Measurements from ENCODE around the gene WIZ. TPM values are rescaled to one million over a fixed set of nuclear protein-coding genes. Genes with fewer than 3 reads are reported as not detected.

The WIZ gene
- total and polyA plus RNA-seq, 10 donors, result 6.6 to 33.7 (median 24.8) TPM

GRCh38 chr19:15374105-15374651, 75.6 kb downstream of the WIZ start:
- Histone ChIP-seq H3K27ac (peak overlapping the region in 6 of 8 donors; percentile 32 to 76 (median 68)), H3K4me1 (peaks cover 36 to 71% (median 53%) of the 10 kb centered on the region in 6 donors), H3K9me3 (no peaks in the 10 kb centered on the region), H3K36me3 (peaks cover 3 to 67% (median 49%) of the 10 kb centered on the region in 6 donors), H3K4me3 (peak overlapping the region in 1 of 8 donors; percentile 26), H3K27me3 (replicated peaks in 1 of 7) (no peaks in the 10 kb centered on the region)
- peak in 1 of 3 donors; percentile 1 for TF ChIP-seq POLR2AphosphoS5 (IDR thresholded peaks at IDR 0.05)
- TF ChIP-seq CTCF (IDR thresholded peaks at IDR 0.05 in 8 of 11, conservative IDR thresholded peaks at IDR 0.05 in 3 of 11), result no peak
- DNase-seq, result peak; percentile 70
- intact Hi-C loops (cut with DNase I; ENCODE audit: low total_unique reads), result loop anchor here (10.0 kb wide), 1 partner anchor 109 kb away; no protein-coding TSS in a partner anchor
- 49 to 88% (median 79%) methylated on average over 15 to 21 of the region's 21 CpGs for WGBS, 5 donors

- peak overlapping the region in 4 of 8 donors; percentile 32 to 72 (median 68) for H3K27ac ChIP-seq
- 90 to 95% (median 91%) methylated on average over 19 to 22 of the region's 22 CpGs for WGBS, 5 donors
Measured at GRCh38 chr19:15373644-15374043, 76.1 kb downstream of the WIZ start.

GRCh38 chr19:15372891-15373301, 76.9 kb downstream of the WIZ start:
- peaks cover 33 to 71% (median 50%) of the 10 kb centered on the region in 6 donors for H3K4me1 ChIP-seq
- TF ChIP-seq CTCF (IDR thresholded peaks at IDR 0.05 in 8 of 11, conservative IDR thresholded peaks at IDR 0.05 in 3 of 11) (no peak), POLR2A (IDR thresholded peaks at IDR 0.05) (no peak), POLR2AphosphoS5 (IDR thresholded peaks at IDR 0.05) (peak in 2 of 3 donors; percentile 40 to 46)
- 92 to 97% (median 94%) methylated on average over 23 to 30 of the region's 30 CpGs for WGBS, 5 donors
- no peak overlapping the region for H3K4me3 ChIP-seq
- peak; percentile 72 for DNase-seq
- H3K9me3 ChIP-seq, result no peaks in the 10 kb centered on the region
- H3K36me3 ChIP-seq, result peaks cover 10 to 80% (median 62%) of the 10 kb centered on the region in 6 donors
- intact Hi-C loops (cut with DNase I; ENCODE audit: low total_unique reads), result loop anchor here (10.0 kb wide), 1 partner anchor 108 kb away; no protein-coding TSS in a partner anchor
- H3K27me3 ChIP-seq (replicated peaks in 1 of 7), result no peaks in the 10 kb centered on the region
- H3K27ac ChIP-seq, result peak overlapping the region in 2 of 8 donors; percentile 66 to 71

More at GRCh38 chr19:15373644-15374043, 76.1 kb downstream of the WIZ start:
- no peak overlapping the region for H3K4me3 ChIP-seq
- no peaks in the 10 kb centered on the region for H3K9me3 ChIP-seq
- DNase-seq, result peak; percentile 59
- H3K36me3 ChIP-seq, result peaks cover 3 to 73% (median 54%) of the 10 kb centered on the region in 6 donors
- H3K4me1 ChIP-seq, result peaks cover 36 to 71% (median 53%) of the 10 kb centered on the region in 6 donors
- TF ChIP-seq POLR2AphosphoS5 (IDR thresholded peaks at IDR 0.05) (peak in 1 of 3 donors; percentile 41), CTCF (IDR thresholded peaks at IDR 0.05 in 8 of 11, conservative IDR thresholded peaks at IDR 0.05 in 3 of 11) (no peak), POLR2A (IDR thresholded peaks at IDR 0.05) (no peak)
- intact Hi-C loops (cut with DNase I; ENCODE audit: low total_unique reads), result loop anchor here (10.0 kb wide), 1 partner anchor 109 kb away; no protein-coding TSS in a partner anchor
- H3K27me3 ChIP-seq (replicated peaks in 1 of 7), result no peaks in the 10 kb centered on the region

- Histone ChIP-seq H3K4me1 (peaks cover 29 to 71% (median 48%) of the 10 kb centered on the region in 6 donors), H3K9me3 (no peaks in the 10 kb centered on the region), H3K36me3 (peaks cover 10 to 84% (median 66%) of the 10 kb centered on the region in 6 donors), H3K27me3 (replicated peaks in 1 of 7) (no peaks in the 10 kb centered on the region), H3K4me3 (no peak overlapping the region), H3K27ac (no peak overlapping the region)
- no peak for DNase-seq
- TF ChIP-seq POLR2AphosphoS5 (IDR thresholded peaks at IDR 0.05), result no peak
- no peak for TF ChIP-seq CTCF (IDR thresholded peaks at IDR 0.05 in 8 of 11, conservative IDR thresholded peaks at IDR 0.05 in 3 of 11)
- no peak for TF ChIP-seq POLR2A (IDR thresholded peaks at IDR 0.05)
- WGBS, 5 donors, result 86 to 93% (median 91%) methylated on average over 14 of the region's 14 CpGs
- intact Hi-C loops (cut with DNase I; ENCODE audit: low total_unique reads), result loop anchor here (10.0 kb wide), 1 partner anchor 108 kb away; no protein-coding TSS in a partner anchor
Measured at GRCh38 chr19:15372470-15372869, 77.3 kb downstream of the WIZ start.

Data from spleen (tissue), 11 donors.